Activated CD8-positive, alpha-beta T cell treated with anti-CD3 and anti-CD28 coated beads for 36 hours (primary cell): ENCODE data around the gene NACAD. TPM values are rescaled to one million over a fixed set of nuclear protein-coding genes. Genes with fewer than 3 reads are reported as not detected.
"Not testable (repeated sequence)": the region's sequence is repeated elsewhere in the genome, so short reads cannot be mapped to it uniquely, and the experiment has no call there.

ENCODE experiments used
- ATAC-seq: fragments of 200-7000 bp; cut with Tn5 transposase; one replicate; pipeline ENCODE4 v1.10.0; 2021; ENCODE audit warnings: mild to moderate bottlenecking, moderate library complexity
- CTCF ChIA-PET: fragments of 350-600 bp; sonication (Branson Sonifier 250); formaldehyde crosslinking; loops from one replicate; lab custom pipeline; 2021; ENCODE audit warnings: antibody characterized with exemption; lab: Charles Lee
- POLR2A ChIA-PET: fragments of 350-600 bp; sonication (Branson Sonifier 250); formaldehyde crosslinking; loops from one replicate; lab custom pipeline; 2021; ENCODE audit warnings: antibody characterized with exemption; lab: Charles Lee
- DNase-seq: peaks from one replicate; pipeline ENCODE4 v3.0.0-alpha.2; 2020
- H3K27ac Mint-ChIP-seq: one replicate; pipeline ENCODE4 v1.8.0; 2021; ENCODE audit warnings: mild to moderate bottlenecking, mixed read lengths
- H3K27me3 Mint-ChIP-seq: one replicate; pipeline ENCODE4 v1.8.0; 2021; ENCODE audit warnings: mixed read lengths
- H3K36me3 Mint-ChIP-seq: one replicate; pipeline ENCODE4 v1.8.0; 2021; ENCODE audit warnings: low read depth, mixed read lengths
- H3K4me1 Mint-ChIP-seq: one replicate; pipeline ENCODE4 v1.8.0; 2021; ENCODE audit warnings: low read depth, mixed read lengths
- H3K4me3 Mint-ChIP-seq: one replicate; pipeline ENCODE4 v1.8.0; 2021; ENCODE audit warnings: mild to moderate bottlenecking, moderate library complexity, mixed read lengths
- H3K9me3 Mint-ChIP-seq: one replicate; pipeline ENCODE4 v1.8.0; 2021; ENCODE audit warnings: mixed read lengths
- intact Hi-C: fragments of 100-400 bp; cut with micrococcal nuclease; formaldehyde crosslinking; loops from one replicate; pipeline ENCODE4 v1.10.0; 2022
- total RNA-seq, 2 experiments: library from RNA; stranded (reverse); gene quantifications; one replicate each; pipeline ENCODE4 v1.2.3, GENCODE V29; 2021
- TF ChIP-seq, protein P1 (sequence below): fragments of 200-600 bp; IDR thresholded peaks from one replicate; pipeline ENCODE4 v1.8.0; 2022; ENCODE audit warnings: antibody characterized with exemption, mild to moderate bottlenecking

Gene NACAD
- total RNA-seq, 2 experiments from 2014 or later, result 0.31 to 0.50 TPM

DNA sequence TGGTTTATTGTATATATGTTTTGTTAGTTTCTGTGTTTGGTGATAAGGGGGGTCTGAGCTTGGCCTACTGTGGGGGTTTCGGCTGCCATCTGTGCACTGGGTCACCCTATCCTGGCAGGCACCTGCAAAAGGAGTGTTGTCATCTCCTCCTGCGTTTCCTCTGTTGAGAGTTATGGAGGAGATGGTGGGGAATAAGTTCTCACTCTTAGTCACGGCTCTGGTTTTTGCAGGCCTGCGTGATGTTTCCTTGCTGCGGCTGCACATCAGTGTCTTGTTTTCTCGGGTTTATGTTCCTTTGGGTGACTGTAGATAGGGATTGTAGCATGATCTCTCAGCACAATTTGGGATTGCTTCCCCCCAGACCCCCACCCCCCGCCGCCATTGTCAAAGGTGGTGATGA is 52.0 kb downstream of the NACAD start:
- CTCF ChIA-PET, result interaction anchor here (0.9 to 2.4 kb wide), 6 partner anchors 9 to 98 kb away, joined by 3 to 13 read pairs (median 5); no protein-coding TSS in a partner anchor
- H3K36me3 Mint-ChIP-seq, result peaks cover 46% of the 10 kb centered on the region
- H3K9me3 Mint-ChIP-seq, result no peaks in the 10 kb centered on the region
- intact Hi-C loops, result no loop called here
- TF ChIP-seq, protein P1, sequence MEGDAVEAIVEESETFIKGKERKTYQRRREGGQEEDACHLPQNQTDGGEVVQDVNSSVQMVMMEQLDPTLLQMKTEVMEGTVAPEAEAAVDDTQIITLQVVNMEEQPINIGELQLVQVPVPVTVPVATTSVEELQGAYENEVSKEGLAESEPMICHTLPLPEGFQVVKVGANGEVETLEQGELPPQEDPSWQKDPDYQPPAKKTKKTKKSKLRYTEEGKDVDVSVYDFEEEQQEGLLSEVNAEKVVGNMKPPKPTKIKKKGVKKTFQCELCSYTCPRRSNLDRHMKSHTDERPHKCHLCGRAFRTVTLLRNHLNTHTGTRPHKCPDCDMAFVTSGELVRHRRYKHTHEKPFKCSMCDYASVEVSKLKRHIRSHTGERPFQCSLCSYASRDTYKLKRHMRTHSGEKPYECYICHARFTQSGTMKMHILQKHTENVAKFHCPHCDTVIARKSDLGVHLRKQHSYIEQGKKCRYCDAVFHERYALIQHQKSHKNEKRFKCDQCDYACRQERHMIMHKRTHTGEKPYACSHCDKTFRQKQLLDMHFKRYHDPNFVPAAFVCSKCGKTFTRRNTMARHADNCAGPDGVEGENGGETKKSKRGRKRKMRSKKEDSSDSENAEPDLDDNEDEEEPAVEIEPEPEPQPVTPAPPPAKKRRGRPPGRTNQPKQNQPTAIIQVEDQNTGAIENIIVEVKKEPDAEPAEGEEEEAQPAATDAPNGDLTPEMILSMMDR, result no peak
- peak overlapping the region; percentile 32 for H3K4me3 Mint-ChIP-seq
- peaks cover 74% of the 10 kb centered on the region for H3K4me1 Mint-ChIP-seq
- POLR2A ChIA-PET, result interaction anchor here (1.0 to 2.8 kb wide), 12 partner anchors 9 to 109 kb away, joined by 3 to 13 read pairs (median 4); partner anchors contain the start of genes MYO1G and TBRG4
- H3K27me3 Mint-ChIP-seq, result no peaks in the 10 kb centered on the region
- DNase-seq (peak; percentile 43), ATAC-seq (peak; percentile 31)
- H3K27ac Mint-ChIP-seq, result peak overlapping the region; percentile 77

DNA sequence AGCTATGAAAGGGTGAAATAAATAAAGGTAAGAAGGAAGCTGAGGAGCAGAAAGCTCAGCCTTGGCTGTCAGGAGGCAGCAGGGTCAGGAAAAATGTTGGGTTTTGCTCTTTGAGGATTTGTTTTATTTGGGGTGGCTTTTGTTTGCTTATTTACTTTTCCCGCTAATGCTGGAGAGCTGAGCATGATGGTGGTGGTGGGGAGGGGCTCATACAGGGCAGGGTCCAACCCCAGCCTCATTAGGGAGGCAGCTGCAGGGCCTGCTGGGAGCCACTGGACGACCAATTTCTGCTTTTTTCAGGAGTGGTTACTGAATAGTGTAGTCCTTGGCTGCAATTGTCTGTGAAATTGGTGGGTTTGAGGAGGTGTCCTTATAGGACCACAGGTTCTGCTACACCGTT is 52.5 kb downstream of the NACAD start:
- peak overlapping the region; percentile 77 for H3K27ac Mint-ChIP-seq
- ATAC-seq (no peak), DNase-seq (no peak)
- ChIA-PET CTCF (interaction anchor here (1.1 to 2.4 kb wide), 5 partner anchors 11 to 99 kb away, joined by 3 to 13 read pairs (median 6); no protein-coding TSS in a partner anchor), POLR2A (interaction anchor here (1.0 to 2.8 kb wide), 13 partner anchors 9 to 109 kb away, joined by 3 to 13 read pairs (median 4); partner anchors contain the start of genes MYO1G and TBRG4)
- intact Hi-C loops, result no loop called here
- peaks cover 45% of the 10 kb centered on the region for H3K36me3 Mint-ChIP-seq
- H3K27me3 Mint-ChIP-seq, result no peaks in the 10 kb centered on the region
- peak overlapping the region; percentile 32 for H3K4me3 Mint-ChIP-seq
- H3K4me1 Mint-ChIP-seq, result peaks cover 74% of the 10 kb centered on the region
- no peaks in the 10 kb centered on the region for H3K9me3 Mint-ChIP-seq
- TF ChIP-seq, protein P1, result no peak

DNA sequence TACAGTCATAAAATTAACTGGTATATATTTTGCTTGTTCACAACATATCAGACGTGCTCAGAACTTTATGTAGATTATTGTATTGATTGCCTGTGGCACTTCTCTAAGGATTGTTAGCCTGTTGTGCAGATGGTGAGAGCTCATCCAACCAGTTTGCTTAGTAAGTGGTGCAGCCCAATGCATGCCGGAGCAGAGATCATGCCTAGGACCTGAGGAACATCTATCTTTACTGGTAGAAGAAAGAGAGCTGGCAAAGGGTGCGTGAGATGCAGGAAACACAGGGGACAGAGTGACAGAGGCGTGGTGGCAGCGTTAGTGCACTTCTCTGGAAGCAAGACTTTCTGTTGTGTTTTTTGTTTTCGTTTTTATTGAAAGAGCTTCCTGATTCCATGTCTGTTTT is 52.9 kb downstream of the NACAD start:
- ChIA-PET CTCF (interaction anchor here (1.1 to 2.4 kb wide), 5 partner anchors 10 to 99 kb away, joined by 3 to 13 read pairs (median 6); no protein-coding TSS in a partner anchor), POLR2A (interaction anchor here (0.6 to 2.8 kb wide), 13 partner anchors 8 to 76 kb away, joined by 3 to 13 read pairs (median 4); partner anchors contain the start of genes MYO1G and TBRG4)
- DNase-seq (peak; percentile 39), ATAC-seq (peak; percentile 35)
- Mint-ChIP-seq H3K36me3 (peaks cover 40% of the 10 kb centered on the region), H3K4me1 (peaks cover 70% of the 10 kb centered on the region), H3K27ac (peak overlapping the region; percentile 77), H3K4me3 (peak overlapping the region; percentile 32), H3K9me3 (no peaks in the 10 kb centered on the region), H3K27me3 (no peaks in the 10 kb centered on the region)
- TF ChIP-seq, protein P1, result no peak
- intact Hi-C loops, result no loop called here

DNA sequence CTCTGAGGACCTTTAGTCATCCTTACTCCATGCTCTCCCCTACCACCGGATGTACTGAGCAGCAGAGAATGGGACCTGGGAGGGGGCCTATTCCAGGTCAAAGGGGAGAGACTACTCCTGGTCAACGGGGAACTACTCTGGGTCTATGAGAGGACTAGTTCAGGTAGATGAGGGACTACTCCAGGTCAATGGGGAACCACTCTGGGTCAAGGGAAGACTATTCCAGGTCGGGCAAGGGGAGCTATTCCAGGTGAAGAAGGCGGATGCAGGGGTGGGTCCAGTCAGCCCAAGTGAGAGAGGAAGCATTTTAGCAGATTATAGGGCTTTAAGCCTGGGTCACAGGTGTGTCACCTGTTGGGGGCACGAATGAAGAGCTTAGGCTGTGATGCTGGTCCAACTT is 53.4 kb downstream of the NACAD start:
- H3K27me3 Mint-ChIP-seq, result no peaks in the 10 kb centered on the region
- intact Hi-C loops, result no loop called here
- no peak for DNase-seq
- ChIA-PET CTCF (interaction anchor here (1.9 to 2.4 kb wide), 3 partner anchors 34 to 100 kb away, joined by 6 to 13 read pairs (median 9); no protein-coding TSS in a partner anchor), POLR2A (interaction anchor here (0.6 to 2.8 kb wide), 11 partner anchors 8 to 87 kb away, joined by 3 to 13 read pairs (median 4); partner anchors contain the start of genes MYO1G and TBRG4)
- peak overlapping the region; percentile 58 for H3K27ac Mint-ChIP-seq
- TF ChIP-seq, protein P1, result no peak
- peak; percentile 14 for ATAC-seq
- H3K4me3 Mint-ChIP-seq, result no peak overlapping the region
- no peaks in the 10 kb centered on the region for H3K9me3 Mint-ChIP-seq
- H3K4me1 Mint-ChIP-seq, result peaks cover 69% of the 10 kb centered on the region
- peaks cover 37% of the 10 kb centered on the region for H3K36me3 Mint-ChIP-seq

DNA sequence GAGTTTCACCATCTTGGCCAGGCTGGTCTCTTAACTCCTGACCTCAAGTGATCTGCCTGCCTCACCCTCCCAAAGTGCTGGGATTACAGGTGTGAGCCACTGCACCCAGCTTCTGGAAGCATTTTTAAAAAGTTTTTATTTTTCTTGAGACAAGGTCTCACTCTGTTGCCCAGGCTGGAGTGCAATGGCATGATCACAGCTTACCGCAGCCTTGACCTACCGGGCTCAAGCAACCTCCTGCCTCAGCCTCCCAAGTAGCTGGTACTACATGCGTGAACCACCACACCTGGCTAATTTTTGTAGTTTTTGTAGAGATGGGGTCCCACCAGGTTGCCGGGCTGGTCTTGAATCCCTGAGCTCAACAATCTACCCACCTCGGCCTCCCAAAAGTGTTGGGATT is 54.1 kb downstream of the NACAD start:
- H3K36me3 Mint-ChIP-seq, result peaks cover 41% of the 10 kb centered on the region
- intact Hi-C loops, result not testable (repeated sequence)
- CTCF ChIA-PET, result interaction anchor here (0.9 to 2.3 kb wide), 3 partner anchors 33 to 61 kb away, joined by 3 to 13 read pairs (median 4); no protein-coding TSS in a partner anchor

More for the DNA sequence above, 54.1 kb downstream of the NACAD start:
- not testable (repeated sequence) for ATAC-seq, H3K9me3 Mint-ChIP-seq, H3K4me3 Mint-ChIP-seq, H3K27me3 Mint-ChIP-seq, DNase-seq
- POLR2A ChIA-PET, result interaction anchor here (0.9 to 3.4 kb wide), 5 partner anchors 34 to 86 kb away, joined by 3 to 12 read pairs (median 4); partner anchors contain the start of gene MYO1G
- H3K27ac Mint-ChIP-seq, result peak overlapping the region; percentile 57
- peaks cover 74% of the 10 kb centered on the region for H3K4me1 Mint-ChIP-seq
